ENCODE data around the gene ZBTB5. TPM values are rescaled to one million over a fixed set of nuclear protein-coding genes. Genes with fewer than 3 reads are reported as not detected.

ZBTB5 gene
- total RNA-seq, 1 experiment from 2014 or later: 9.1 TPM

DNA sequence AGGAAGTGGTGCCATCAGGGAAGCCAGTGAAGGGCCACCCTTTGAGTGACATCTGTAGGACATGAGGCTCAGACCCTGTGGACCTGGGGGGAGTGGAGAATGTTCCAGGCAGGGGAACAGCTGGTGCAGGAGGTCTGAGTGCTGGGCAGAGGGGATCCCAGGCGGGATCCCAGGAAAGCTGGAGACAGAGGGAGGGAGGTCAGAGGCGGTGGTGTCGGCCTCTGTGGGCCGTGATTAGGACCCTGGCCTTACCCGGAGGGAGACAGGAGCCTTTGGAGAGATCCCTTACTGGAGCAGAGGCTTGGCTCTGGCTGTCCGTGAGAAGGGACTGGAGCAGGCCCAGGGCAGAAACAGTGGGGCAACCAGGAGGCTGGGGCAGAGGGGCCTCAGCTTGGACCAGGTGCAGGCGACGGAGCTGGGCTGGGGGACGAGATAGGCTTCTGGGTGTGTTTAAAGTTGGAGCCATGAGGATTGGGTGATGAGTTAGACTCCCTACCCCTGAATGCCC, 54.8 kb downstream of the ZBTB5 start:
- Histone ChIP-seq H2BK15ac (ENCODE audit: low read depth, low read length) (no peak overlapping the region), H3T11ph (ENCODE audit: low read length) (no peak overlapping the region), H4K5ac (ENCODE audit: insufficient read length, low read depth, low read length) (no peak overlapping the region), H3K18ac (ENCODE audit: insufficient read length, low read depth, low read length) (no peak overlapping the region), H3K23ac (ENCODE audit: insufficient read length, low read depth, low read length) (no peak overlapping the region), H2BK5ac (ENCODE audit: insufficient read length, low read length) (no peak overlapping the region), H4K8ac (replicated peaks; ENCODE audit: insufficient read length, low read depth, low read length) (no peak overlapping the region), H2AFZ (ENCODE audit: low read length) (no peak overlapping the region), H3K23me2 (ENCODE audit: insufficient read length, low read depth, low read length, poor library complexity, severe bottlenecking) (no peaks in the 10 kb centered on the region), H3K27me3 (ENCODE audit: insufficient read depth, low read length) (no peaks in the 10 kb centered on the region), H3K27ac (ENCODE audit: insufficient read length, low read depth, low read length) (no peak overlapping the region), H4K91ac (ENCODE audit: insufficient read length, low read depth, low read length) (no peak overlapping the region), H2BK20ac (ENCODE audit: low read depth, low read length, poor library complexity, severe bottlenecking) (no peak overlapping the region), H3K4me1 (ENCODE audit: insufficient read depth, low read length) (no peaks in the 10 kb centered on the region; the same call in 1 of the 2 replicates), H3K9me3 (ENCODE audit: control insufficient read depth, low read depth, low read length) (no peaks in the 10 kb centered on the region), H2BK12ac (ENCODE audit: insufficient read length, low read depth, low read length) (no peak overlapping the region), H3K79me1 (ENCODE audit: insufficient read depth, low read depth, low read length, poor library complexity, severe bottlenecking) (no peaks in the 10 kb centered on the region), H3K4me2 (ENCODE audit: insufficient read depth, insufficient read length, low read length) (no peak overlapping the region), H3K4ac (ENCODE audit: low read depth, low read length) (no peak overlapping the region), H3K79me2 (ENCODE audit: insufficient read depth, low read length) (no peaks in the 10 kb centered on the region), H3K56ac (ENCODE audit: insufficient read length, low read depth, low read length) (no peak overlapping the region), H2BK120ac (ENCODE audit: low read depth, low read length, poor library complexity, severe bottlenecking) (no peak overlapping the region), H4K20me1 (ENCODE audit: control insufficient read depth, insufficient read depth, insufficient read length) (no peaks in the 10 kb centered on the region), H3K9ac (ENCODE audit: extremely low read depth, insufficient read length, low read length) (no peak overlapping the region), H3K14ac (ENCODE audit: insufficient read depth, low read length) (no peak overlapping the region), H2AK5ac (ENCODE audit: insufficient read length, low read length) (no peak overlapping the region)
- no CpG with 5 or more reads among the region's 9 CpGs for WGBS (ENCODE audit: extremely low coverage, insufficient read length, low lambda C conversion rate)
- H3K36me3 Mint-ChIP-seq (ENCODE audit: insufficient read depth in 1 of 3, low read depth in 3 of 3): no peaks in the 10 kb centered on the region
- peak overlapping the region in 1 of 2 experiments; percentile 27; a peak in 2 of 5 replicates for H3K4me3 Mint-ChIP-seq
- H3K9me3 Mint-ChIP-seq: no peaks in the 10 kb centered on the region; a peak in 1 of 5 replicates
- TF ChIP-seq CTCF (conservative IDR thresholded peaks at IDR 0.05): no peak
- H3K4me1 Mint-ChIP-seq: peaks cover 28 to 44% of the 10 kb centered on the region in 2 experiments
- H3K27me3 Mint-ChIP-seq (ENCODE audit: low read depth): no peaks in the 10 kb centered on the region; the same call in 1 of the 2 replicates
- no peak for DNase-seq
- peak overlapping the region; percentile 15 to 69 (median 59); a peak in 4 of 7 replicates for H3K27ac Mint-ChIP-seq

All from H9 (cell line).